ENCODE results near the gene FOXP2. TPM values are rescaled to one million over a fixed set of nuclear protein-coding genes. Genes with fewer than 3 reads are reported as not detected.

The FOXP2 gene
- total and polyA plus RNA-seq, 7 donors = 1.6 to 150 (median 91.2) TPM

- H3K27ac ChIP-seq = no peak overlapping the region
- H3K36me3 ChIP-seq = no peaks in the 10 kb centered on the region
- no peaks in the 10 kb centered on the region for H3K9me3 ChIP-seq
- H3K4me1 ChIP-seq = no peaks in the 10 kb centered on the region
- H3K27me3 ChIP-seq = no peaks in the 10 kb centered on the region
- intact Hi-C loops (cut with DNase I) = no loop called here
- DNase-seq = no peak
- TF ChIP-seq CTCF (IDR thresholded peaks at IDR 0.05) (no peak), EP300 (IDR thresholded peaks at IDR 0.05) (no peak), POLR2AphosphoS5 (IDR thresholded peaks at IDR 0.05) (no peak), POLR2A (IDR thresholded peaks at IDR 0.05) (no peak)
- no peak overlapping the region for H3K4me3 ChIP-seq
- WGBS, 2 donors = 87 to 91% methylated on average over 2 of the region's 2 CpGs
These were observed 325.5 kb downstream of the FOXP2 start for GRCh38 chr7:114740095-114740494.

GRCh38 chr7:114740941-114741340 lies 326.3 kb downstream of the FOXP2 start:
- H3K27me3 ChIP-seq = no peaks in the 10 kb centered on the region
- TF ChIP-seq POLR2A (IDR thresholded peaks at IDR 0.05) = no peak
- intact Hi-C loops (cut with DNase I) = no loop called here
- H3K36me3 ChIP-seq = no peaks in the 10 kb centered on the region
- H3K27ac ChIP-seq = no peak overlapping the region
- no peaks in the 10 kb centered on the region for H3K4me1 ChIP-seq
- WGBS, 2 donors = 79 to 92% methylated on average over 7 of the region's 7 CpGs
- H3K4me3 ChIP-seq = no peak overlapping the region
- DNase-seq = no peak
- no peaks in the 10 kb centered on the region for H3K9me3 ChIP-seq

- no peak overlapping the region for H3K4me3 ChIP-seq
- no peak overlapping the region for H3K27ac ChIP-seq
- H3K4me1 ChIP-seq = no peaks in the 10 kb centered on the region
- 94 to 98% methylated on average over 1 of the region's 1 CpG for WGBS, 2 donors
- no peaks in the 10 kb centered on the region for H3K9me3 ChIP-seq
- H3K36me3 ChIP-seq = no peaks in the 10 kb centered on the region
- TF ChIP-seq EP300 (IDR thresholded peaks at IDR 0.05) (no peak), POLR2AphosphoS5 (IDR thresholded peaks at IDR 0.05) (no peak), POLR2A (IDR thresholded peaks at IDR 0.05) (no peak), CTCF (IDR thresholded peaks at IDR 0.05) (no peak)
- DNase-seq = no peak
- intact Hi-C loops (cut with DNase I) = no loop called here
- H3K27me3 ChIP-seq = no peaks in the 10 kb centered on the region
These were observed 327.3 kb downstream of the FOXP2 start for GRCh38 chr7:114741911-114742310.

Small RNAs within 50 kb of the gene (small RNA-seq; reads per million reads assigned to genes)
- gene MIR3666 (0 reads per million in 3 donors), gene RNA5SP238 (0 reads per million in 3 donors)

All from sigmoid colon (tissue), 7 donors.